ENCODE measurements around the gene NUP54.

GRCh38 chr4:76096076-76096475 is 52.1 kb downstream of the NUP54 start:
- TF ChIP-seq POLR2A (IDR thresholded peaks at IDR 0.05) (no peak), CTCF (IDR thresholded peaks at IDR 0.05) (no peak)
